DOHH2 (cell line): ENCODE data around the gene HSD17B3.
"Not testable (repeated sequence)": the region's sequence is repeated elsewhere in the genome, so short reads cannot be mapped to it uniquely, and the experiment has no call there.

Experiments used
- H3F3A ChIP-seq: fragments of 200-600 bp; sonication (generic), shearing (Covaris generic); 2 replicates; pipeline ENCODE4 v1.6.0; 2016; ENCODE audit warnings: antibody characterized with exemption, mild to moderate bottlenecking; ENCODE audit not compliant: control insufficient read depth, insufficient read depth
- H3K27ac ChIP-seq: fragments of 200-600 bp; sonication (generic); 2 replicates; pipeline ENCODE4 v1.5.1; 2014; ENCODE audit warnings: low read depth, mild to moderate bottlenecking, low read length, moderate library complexity
- H3K27me3 ChIP-seq: fragments of 200-600 bp; sonication (generic); 2 replicates; pipeline ENCODE4 v1.6.1; 2014; ENCODE audit warnings: mild to moderate bottlenecking, low read length, mixed read lengths; ENCODE audit not compliant: control insufficient read depth
- H3K36me3 ChIP-seq: fragments of 200-600 bp; sonication (generic); 2 replicates; pipeline ENCODE4 v1.6.1; 2014; ENCODE audit warnings: mild to moderate bottlenecking, low read length, moderate library complexity, mixed read lengths; ENCODE audit not compliant: control insufficient read depth
- H3K4me1 ChIP-seq: fragments of 200-600 bp; sonication (generic); 2 replicates; pipeline ENCODE4 v1.6.1; 2014; ENCODE audit warnings: mild to moderate bottlenecking, low read length, mixed read lengths; ENCODE audit not compliant: control insufficient read depth
- H3K4me2 ChIP-seq: fragments of 200-600 bp; sonication (generic); 2 replicates; pipeline ENCODE4 v1.6.0; 2014; ENCODE audit warnings: mild to moderate bottlenecking, low read length, moderate library complexity
- H3K4me3 ChIP-seq: fragments of 200-600 bp; sonication (generic); 2 replicates; pipeline ENCODE4 v1.5.1; 2014; ENCODE audit warnings: mild to moderate bottlenecking, low read length, mixed read lengths
- H3K79me2 ChIP-seq: fragments of 200-600 bp; sonication (generic); 2 replicates; pipeline ENCODE4 v1.6.1; 2014; ENCODE audit warnings: mild to moderate bottlenecking, low read length, mixed read lengths; ENCODE audit not compliant: control insufficient read depth
- H3K9me2 ChIP-seq: fragments of 200-600 bp; sonication (generic); replicated peaks from 2 replicates; pipeline ENCODE4 v1.6.1; 2014; ENCODE audit warnings: mild to moderate bottlenecking, low read length, mixed read lengths; ENCODE audit not compliant: control insufficient read depth
- H3K9me3 ChIP-seq: fragments of 200-600 bp; sonication (generic); 2 replicates; pipeline ENCODE4 v1.6.1; 2014; ENCODE audit warnings: antibody characterized with exemption, low read length, mixed read lengths; ENCODE audit not compliant: control insufficient read depth, insufficient read depth
- H4K20me1 ChIP-seq: fragments of 200-600 bp; sonication (generic); 2 replicates; pipeline ENCODE4 v1.6.0; 2014; ENCODE audit warnings: low read depth, mild to moderate bottlenecking, antibody characterized with exemption, low read length, moderate library complexity; ENCODE audit not compliant: control insufficient read depth, insufficient read depth
- CTCF ChIP-seq: fragments of 200-600 bp; sonication (generic); IDR thresholded peaks from one replicate; pipeline ENCODE4 v1.5.1; 2014; ENCODE audit warnings: antibody characterized with exemption, mild to moderate bottlenecking, low read depth, low read length; ENCODE audit not compliant: poor library complexity, severe bottlenecking
- EZH2phosphoT487 ChIP-seq: fragments of 200-600 bp; sonication (generic); IDR thresholded peaks from 2 replicates; pipeline ENCODE4 v1.6.1; 2017; ENCODE audit warnings: borderline replicate concordance, mild to moderate bottlenecking, antibody characterized with exemption, low read length, moderate library complexity, mixed read lengths

HSD17B3 gene

GRCh38 chr9:96323169-96323568 lies 21.2 kb upstream of the HSD17B3 start:
- no peak overlapping the region for H3K4me2 ChIP-seq
- H3F3A ChIP-seq, result no peaks in the 10 kb centered on the region
- H4K20me1 ChIP-seq, result no peaks in the 10 kb centered on the region
- TF ChIP-seq CTCF, result no peak
- TF ChIP-seq EZH2phosphoT487, result no peak
- no peaks in the 10 kb centered on the region for H3K9me3 ChIP-seq
- H3K27me3 ChIP-seq, result no peaks in the 10 kb centered on the region
- H3K27ac ChIP-seq, result no peak overlapping the region
- H3K79me2 ChIP-seq, result no peaks in the 10 kb centered on the region
- H3K36me3 ChIP-seq, result no peaks in the 10 kb centered on the region
- H3K4me3 ChIP-seq, result no peak overlapping the region
- no peaks in the 10 kb centered on the region for H3K9me2 ChIP-seq
- H3K4me1 ChIP-seq, result no peaks in the 10 kb centered on the region

GRCh38 chr9:96322736-96323135 lies 20.8 kb upstream of the HSD17B3 start:
- H3K9me3 ChIP-seq, H3F3A ChIP-seq, H3K36me3 ChIP-seq, H3K4me1 ChIP-seq, H3K4me3 ChIP-seq, H3K79me2 ChIP-seq, H3K27ac ChIP-seq, H3K9me2 ChIP-seq, H4K20me1 ChIP-seq, H3K27me3 ChIP-seq, H3K4me2 ChIP-seq: not testable (repeated sequence)

GRCh38 chr9:96322210-96322609 lies 20.2 kb upstream of the HSD17B3 start:
- H3K27me3 ChIP-seq, H3K4me1 ChIP-seq, H3K79me2 ChIP-seq, H3K27ac ChIP-seq, H3F3A ChIP-seq, H3K4me2 ChIP-seq, H4K20me1 ChIP-seq, H3K9me2 ChIP-seq, H3K36me3 ChIP-seq, H3K4me3 ChIP-seq, H3K9me3 ChIP-seq: not testable (repeated sequence)

GRCh38 chr9:96321515-96321914 lies 19.5 kb upstream of the HSD17B3 start:
- H3K9me3 ChIP-seq, result no peaks in the 10 kb centered on the region
- no peak overlapping the region for H3K27ac ChIP-seq
- no peak overlapping the region for H3K4me3 ChIP-seq
- no peaks in the 10 kb centered on the region for H4K20me1 ChIP-seq
- TF ChIP-seq CTCF (no peak), EZH2phosphoT487 (no peak)
- H3K79me2 ChIP-seq, result no peaks in the 10 kb centered on the region
- H3F3A ChIP-seq, result no peaks in the 10 kb centered on the region
- H3K9me2 ChIP-seq, result no peaks in the 10 kb centered on the region
- no peaks in the 10 kb centered on the region for H3K36me3 ChIP-seq
- H3K4me1 ChIP-seq, result no peaks in the 10 kb centered on the region
- no peak overlapping the region for H3K4me2 ChIP-seq
- H3K27me3 ChIP-seq, result no peaks in the 10 kb centered on the region
